PC-3 (cell line): ENCODE measurements around the gene CSF2RB.

Experiments used
- CTCF ChIP-seq: fragments of 300-600 bp; sonication (generic); conservative IDR thresholded peaks from 2 replicates; pipeline ENCODE4 v1.5.1; 2017; ENCODE audit warnings: antibody characterized with exemption, low read depth, mild to moderate bottlenecking, low read length
- EZH2 ChIP-seq: fragments of 300-600 bp; sonication (generic); IDR thresholded peaks from one replicate; pipeline ENCODE4 v1.6.1; 2017; ENCODE audit warnings: antibody characterized with exemption, mild to moderate bottlenecking, low read length; ENCODE audit not compliant: unreplicated experiment
- EZH2phosphoT487 ChIP-seq: fragments of 300-600 bp; sonication (generic); IDR thresholded peaks from 2 replicates; pipeline ENCODE4 v1.6.1; 2018; ENCODE audit warnings: mild to moderate bottlenecking, antibody characterized with exemption, low read length, borderline replicate concordance

- TF ChIP-seq CTCF (no peak), EZH2phosphoT487 (no peak), EZH2 (no peak)
These were observed 21.1 kb upstream of the CSF2RB start for GRCh38 chr22:36892292-36892691.
